Neural cell (in vitro differentiated cells): Measurements from ENCODE around the gene NRAS. TPM values are rescaled to one million over a fixed set of nuclear protein-coding genes. Genes with fewer than 3 reads are reported as not detected.

Experiments used
- H2AFZ ChIP-seq: fragments of 200-600, 300-800 bp; sonication (generic), shearing (Covaris generic); 2 replicates; pipeline ENCODE4 v1.6.0; 2014; ENCODE audit warnings: low read depth, mild to moderate bottlenecking, antibody characterized with exemption, low read length, moderate library complexity
- H3F3A ChIP-seq: fragments of 200-600 bp; shearing (Covaris generic); 2 replicates; pipeline ENCODE4 v1.6.1; 2016; ENCODE audit warnings: mild to moderate bottlenecking, moderate library complexity, mixed read lengths, antibody characterized with exemption, low read length; ENCODE audit not compliant: insufficient read depth, poor library complexity, severe bottlenecking
- H3K27ac ChIP-seq: fragments of 200-600, 300-800 bp; sonication (generic), shearing (Covaris generic); 2 replicates; pipeline ENCODE4 v1.5.1; 2014; ENCODE audit warnings: mild to moderate bottlenecking, low read length, moderate library complexity
- H3K27me3 ChIP-seq: fragments of 300-800, 200-600 bp; sonication (generic), shearing (Covaris generic); 2 replicates; pipeline ENCODE4 v1.6.0; 2014; ENCODE audit warnings: mild to moderate bottlenecking, low read depth, low read length, moderate library complexity; ENCODE audit not compliant: insufficient read depth
- H3K36me3 ChIP-seq: fragments of 300-800, 200-600 bp; sonication (generic), shearing (Covaris generic); 2 replicates; pipeline ENCODE4 v1.5.1; 2014; ENCODE audit warnings: mild to moderate bottlenecking, antibody characterized with exemption, low read length, moderate library complexity; ENCODE audit not compliant: insufficient read depth
- H3K4me2 ChIP-seq: fragments of 300-800, 200-600 bp; sonication (generic), shearing (Covaris generic); 2 replicates; pipeline ENCODE4 v1.6.0; 2014; ENCODE audit warnings: mild to moderate bottlenecking, low read length
- H3K4me3 ChIP-seq: fragments of 300-800, 200-600 bp; sonication (generic), shearing (Covaris generic); 2 replicates; pipeline ENCODE4 v1.5.1; 2014; ENCODE audit warnings: mild to moderate bottlenecking, low read length, moderate library complexity
- H3K79me2 ChIP-seq: fragments of 200-600 bp; shearing (Covaris generic); replicated peaks from 2 replicates; pipeline ENCODE4 v1.6.0; 2014; ENCODE audit warnings: mild to moderate bottlenecking, low read length, moderate library complexity; ENCODE audit not compliant: insufficient read depth
- H3K9ac ChIP-seq: fragments of 300-800, 200-600 bp; sonication (generic), shearing (Covaris generic); 2 replicates; pipeline ENCODE4 v1.6.1; 2016; ENCODE audit warnings: mild to moderate bottlenecking, low read length, mixed read lengths
- H3K9me2 ChIP-seq: fragments of 200-600 bp; shearing (Covaris generic); 2 replicates; pipeline ENCODE4 v1.6.1; 2016; ENCODE audit warnings: mild to moderate bottlenecking, low read length, mixed read lengths; ENCODE audit not compliant: insufficient read depth
- H3K9me3 ChIP-seq: fragments of 200-600, 300-800 bp; sonication (generic), shearing (Covaris generic); 2 replicates; pipeline ENCODE4 v1.6.1; 2016; ENCODE audit warnings: mild to moderate bottlenecking, mixed run types, low read length, moderate library complexity, mixed read lengths
- H4K20me1 ChIP-seq: fragments of 200-600 bp; shearing (Covaris generic); 2 replicates; pipeline ENCODE4 v1.6.1; 2016; ENCODE audit warnings: mild to moderate bottlenecking, mixed run types; ENCODE audit not compliant: insufficient read depth
- EP300 ChIP-seq: fragments of 450-650 bp; conservative IDR thresholded peaks from 2 replicates; pipeline ENCODE4 v1.6.1; 2014; ENCODE audit warnings: antibody characterized with exemption, mild to moderate bottlenecking, moderate library complexity; ENCODE audit not compliant: poor library complexity, severe bottlenecking
- EZH2 ChIP-seq: fragments of 200-600, 300-800 bp; shearing (Covaris generic), sonication (generic); IDR thresholded peaks from 2 replicates; pipeline ENCODE4 v1.6.1; 2014; ENCODE audit warnings: antibody characterized with exemption, low read length, borderline replicate concordance, mild to moderate bottlenecking; ENCODE audit not compliant: insufficient read depth, poor library complexity, severe bottlenecking
- MXI1 ChIP-seq: fragments of 450-650 bp; conservative IDR thresholded peaks from 2 replicates; pipeline ENCODE4 v1.6.1; 2014; ENCODE audit warnings: antibody characterized with exemption, mild to moderate bottlenecking; ENCODE audit not compliant: poor library complexity, severe bottlenecking
- POLR2AphosphoS5 ChIP-seq: IDR thresholded peaks from 2 replicates; pipeline ENCODE4 v1.6.1; 2012
- RAD21 ChIP-seq: fragments of 450-650 bp; conservative IDR thresholded peaks from 2 replicates; pipeline ENCODE4 v1.6.1; 2014; ENCODE audit warnings: antibody characterized with exemption, mild to moderate bottlenecking, moderate library complexity
- SMC3 ChIP-seq: fragments of 450-650 bp; conservative IDR thresholded peaks from 2 replicates; pipeline ENCODE4 v1.6.1; 2014; ENCODE audit warnings: antibody characterized with exemption, mild to moderate bottlenecking, moderate library complexity; ENCODE audit not compliant: poor library complexity
- TAF1 ChIP-seq: IDR thresholded peaks from 2 replicates; pipeline ENCODE4 v1.6.1; 2012; ENCODE audit warnings: low read depth
- polyA plus RNA-seq: library from polyadenylated mRNA; depleted of rRNA; stranded (reverse); fragments of >200 nt; gene quantifications from 2 replicates; pipeline ENCODE4 v1.2.3, GENCODE V29; 2014
- TF ChIP-seq, protein P1 (sequence below): IDR thresholded peaks from 2 replicates; pipeline ENCODE4 v1.6.1; 2012; ENCODE audit warnings: borderline replicate concordance
- TF ChIP-seq, protein P2 (sequence below): fragments of 450-650 bp; IDR thresholded peaks from 2 replicates; pipeline ENCODE4 v1.5.1; 2014; ENCODE audit warnings: antibody characterized with exemption, mild to moderate bottlenecking, moderate library complexity; ENCODE audit not compliant: poor library complexity, severe bottlenecking

Gene NRAS
- polyA plus RNA-seq, 1 donor from 2014 or later, result 56.5 TPM

DNA sequence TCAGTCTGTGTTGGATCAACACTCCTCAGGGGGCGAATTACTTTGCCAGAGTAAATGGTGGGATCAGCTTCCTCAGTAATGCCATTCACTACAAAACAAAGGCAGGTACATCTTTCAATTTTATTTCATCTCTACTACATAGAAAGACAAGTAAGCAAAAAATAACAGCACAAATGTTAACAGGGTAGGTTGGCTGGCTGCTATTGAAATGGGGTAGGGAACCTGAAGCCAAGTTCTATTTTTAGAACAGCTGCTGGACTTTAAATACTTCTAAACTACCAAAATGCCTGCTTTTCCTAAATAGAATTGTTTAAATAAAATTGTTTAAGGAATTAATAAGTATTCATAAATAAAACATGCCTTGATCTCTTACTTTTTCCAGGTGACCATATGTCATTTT, 7.3 kb upstream of the NRAS start:
- Histone ChIP-seq H3F3A (no peaks in the 10 kb centered on the region), H2AFZ (no peak overlapping the region), H4K20me1 (no peaks in the 10 kb centered on the region), H3K79me2 (peaks cover 4% of the 10 kb centered on the region), H3K36me3 (peaks cover 18% of the 10 kb centered on the region), H3K27ac (no peak overlapping the region), H3K4me3 (no peak overlapping the region), H3K9ac (no peak overlapping the region), H3K4me2 (no peak overlapping the region), H3K9me3 (no peaks in the 10 kb centered on the region), H3K27me3 (no peaks in the 10 kb centered on the region), H3K9me2 (no peaks in the 10 kb centered on the region)
- TF ChIP-seq, protein P1, sequence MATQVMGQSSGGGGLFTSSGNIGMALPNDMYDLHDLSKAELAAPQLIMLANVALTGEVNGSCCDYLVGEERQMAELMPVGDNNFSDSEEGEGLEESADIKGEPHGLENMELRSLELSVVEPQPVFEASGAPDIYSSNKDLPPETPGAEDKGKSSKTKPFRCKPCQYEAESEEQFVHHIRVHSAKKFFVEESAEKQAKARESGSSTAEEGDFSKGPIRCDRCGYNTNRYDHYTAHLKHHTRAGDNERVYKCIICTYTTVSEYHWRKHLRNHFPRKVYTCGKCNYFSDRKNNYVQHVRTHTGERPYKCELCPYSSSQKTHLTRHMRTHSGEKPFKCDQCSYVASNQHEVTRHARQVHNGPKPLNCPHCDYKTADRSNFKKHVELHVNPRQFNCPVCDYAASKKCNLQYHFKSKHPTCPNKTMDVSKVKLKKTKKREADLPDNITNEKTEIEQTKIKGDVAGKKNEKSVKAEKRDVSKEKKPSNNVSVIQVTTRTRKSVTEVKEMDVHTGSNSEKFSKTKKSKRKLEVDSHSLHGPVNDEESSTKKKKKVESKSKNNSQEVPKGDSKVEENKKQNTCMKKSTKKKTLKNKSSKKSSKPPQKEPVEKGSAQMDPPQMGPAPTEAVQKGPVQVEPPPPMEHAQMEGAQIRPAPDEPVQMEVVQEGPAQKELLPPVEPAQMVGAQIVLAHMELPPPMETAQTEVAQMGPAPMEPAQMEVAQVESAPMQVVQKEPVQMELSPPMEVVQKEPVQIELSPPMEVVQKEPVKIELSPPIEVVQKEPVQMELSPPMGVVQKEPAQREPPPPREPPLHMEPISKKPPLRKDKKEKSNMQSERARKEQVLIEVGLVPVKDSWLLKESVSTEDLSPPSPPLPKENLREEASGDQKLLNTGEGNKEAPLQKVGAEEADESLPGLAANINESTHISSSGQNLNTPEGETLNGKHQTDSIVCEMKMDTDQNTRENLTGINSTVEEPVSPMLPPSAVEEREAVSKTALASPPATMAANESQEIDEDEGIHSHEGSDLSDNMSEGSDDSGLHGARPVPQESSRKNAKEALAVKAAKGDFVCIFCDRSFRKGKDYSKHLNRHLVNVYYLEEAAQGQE, result no peak

DNA sequence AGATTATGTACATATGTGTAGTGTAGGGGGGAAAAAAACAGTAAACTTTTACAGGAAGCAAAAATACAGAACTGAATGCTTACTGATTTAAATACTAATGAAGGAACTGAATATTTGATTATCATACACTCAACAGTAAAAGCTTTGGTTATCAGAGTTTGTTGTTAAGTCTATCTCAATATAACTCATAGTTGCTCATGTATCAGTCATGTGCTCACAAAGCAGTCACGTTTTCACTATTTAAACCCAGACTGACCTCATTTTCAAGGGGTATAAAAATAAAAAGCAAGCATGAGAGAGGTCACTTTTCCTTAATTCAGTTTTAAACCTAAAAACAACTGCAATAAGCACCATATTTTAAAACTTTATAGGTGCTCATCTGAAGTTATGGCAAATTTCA, 6.9 kb upstream of the NRAS start:
- peaks cover 23% of the 10 kb centered on the region for H3K36me3 ChIP-seq
- H4K20me1 ChIP-seq, result no peaks in the 10 kb centered on the region
- no peaks in the 10 kb centered on the region for H3K9me2 ChIP-seq
- H3K79me2 ChIP-seq, result peaks cover 4% of the 10 kb centered on the region
- H3F3A ChIP-seq, result no peaks in the 10 kb centered on the region
- no peaks in the 10 kb centered on the region for H3K9me3 ChIP-seq
- no peak overlapping the region for H3K4me3 ChIP-seq
- H3K27me3 ChIP-seq, result no peaks in the 10 kb centered on the region
- no peak overlapping the region for H3K9ac ChIP-seq
- TF ChIP-seq, protein P1, result no peak
- TF ChIP-seq, protein P2, sequence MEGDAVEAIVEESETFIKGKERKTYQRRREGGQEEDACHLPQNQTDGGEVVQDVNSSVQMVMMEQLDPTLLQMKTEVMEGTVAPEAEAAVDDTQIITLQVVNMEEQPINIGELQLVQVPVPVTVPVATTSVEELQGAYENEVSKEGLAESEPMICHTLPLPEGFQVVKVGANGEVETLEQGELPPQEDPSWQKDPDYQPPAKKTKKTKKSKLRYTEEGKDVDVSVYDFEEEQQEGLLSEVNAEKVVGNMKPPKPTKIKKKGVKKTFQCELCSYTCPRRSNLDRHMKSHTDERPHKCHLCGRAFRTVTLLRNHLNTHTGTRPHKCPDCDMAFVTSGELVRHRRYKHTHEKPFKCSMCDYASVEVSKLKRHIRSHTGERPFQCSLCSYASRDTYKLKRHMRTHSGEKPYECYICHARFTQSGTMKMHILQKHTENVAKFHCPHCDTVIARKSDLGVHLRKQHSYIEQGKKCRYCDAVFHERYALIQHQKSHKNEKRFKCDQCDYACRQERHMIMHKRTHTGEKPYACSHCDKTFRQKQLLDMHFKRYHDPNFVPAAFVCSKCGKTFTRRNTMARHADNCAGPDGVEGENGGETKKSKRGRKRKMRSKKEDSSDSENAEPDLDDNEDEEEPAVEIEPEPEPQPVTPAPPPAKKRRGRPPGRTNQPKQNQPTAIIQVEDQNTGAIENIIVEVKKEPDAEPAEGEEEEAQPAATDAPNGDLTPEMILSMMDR, result no peak
- TF ChIP-seq EP300 (no peak), RAD21 (no peak), POLR2AphosphoS5 (no peak), TAF1 (no peak), MXI1 (no peak), SMC3 (no peak), EZH2 (no peak)
- no peak overlapping the region for H3K27ac ChIP-seq
- no peak overlapping the region for H3K4me2 ChIP-seq
- no peak overlapping the region for H2AFZ ChIP-seq
